Measurements from ENCODE around the gene NELL1. TPM values are rescaled to one million over a fixed set of nuclear protein-coding genes. Genes with fewer than 3 reads are reported as not detected.
A peak's percentile ranks its signal among the peaks of the same experiment; 100 is the strongest.

NELL1 gene
- total RNA-seq, 1 experiment from 2014 or later: not detected

DNA sequence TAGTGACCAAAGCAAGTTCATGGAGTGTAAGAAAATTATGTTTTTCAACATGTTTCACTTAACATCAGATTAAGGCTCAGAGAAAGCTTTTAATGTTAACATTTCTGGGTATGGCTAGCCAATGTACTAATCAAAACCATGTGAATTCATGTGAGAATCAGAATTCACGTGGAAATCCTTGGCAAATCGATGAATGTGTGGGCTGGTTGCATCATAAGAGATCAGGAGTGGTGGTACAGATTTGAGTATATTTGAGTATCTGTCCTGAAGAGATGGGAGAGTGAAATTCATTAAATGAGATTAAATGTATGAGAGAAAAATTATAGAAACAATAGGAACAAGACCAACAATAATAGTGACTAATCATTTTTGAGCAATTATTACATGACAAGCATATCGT lies 884.9 kb downstream of the NELL1 start:
- H3K4me1 ChIP-seq: peaks cover 13% of the 10 kb centered on the region
- no peaks in the 10 kb centered on the region for H3K4me1 Mint-ChIP-seq (ENCODE audit: low read depth, unreplicated experiment)
- no peak for DNase-seq
- H3K27ac Mint-ChIP-seq (ENCODE audit: unreplicated experiment): no peak overlapping the region
- no peaks in the 10 kb centered on the region for H3K36me3 ChIP-seq (ENCODE audit: control insufficient read depth, insufficient read depth, low read length)
- POLR2A ChIA-PET: no interaction called here
- H3K36me3 Mint-ChIP-seq (ENCODE audit: insufficient read depth, unreplicated experiment): no peaks in the 10 kb centered on the region
- no peaks in the 10 kb centered on the region for H3K27me3 Mint-ChIP-seq (ENCODE audit: insufficient read depth, unreplicated experiment)
- CTCF ChIA-PET: no interaction called here
- intact Hi-C loops (cut with micrococcal nuclease; ENCODE audit: unreplicated experiment): no loop called here
- H3K9me3 Mint-ChIP-seq (ENCODE audit: unreplicated experiment): peaks cover 9% of the 10 kb centered on the region
- no TSS peak for BruUV-seq (replicated peaks)
- no peak overlapping the region for H3K4me3 Mint-ChIP-seq (ENCODE audit: unreplicated experiment)
- no peaks in the 10 kb centered on the region for H3K27me3 ChIP-seq (replicated peaks; ENCODE audit: control insufficient read depth, insufficient read depth, low read length)
- no peaks in the 10 kb centered on the region for H3K9me3 ChIP-seq
- no peak overlapping the region for H3K4me3 ChIP-seq (ENCODE audit: low read depth, low read length)
- TF ChIP-seq, protein P1, sequence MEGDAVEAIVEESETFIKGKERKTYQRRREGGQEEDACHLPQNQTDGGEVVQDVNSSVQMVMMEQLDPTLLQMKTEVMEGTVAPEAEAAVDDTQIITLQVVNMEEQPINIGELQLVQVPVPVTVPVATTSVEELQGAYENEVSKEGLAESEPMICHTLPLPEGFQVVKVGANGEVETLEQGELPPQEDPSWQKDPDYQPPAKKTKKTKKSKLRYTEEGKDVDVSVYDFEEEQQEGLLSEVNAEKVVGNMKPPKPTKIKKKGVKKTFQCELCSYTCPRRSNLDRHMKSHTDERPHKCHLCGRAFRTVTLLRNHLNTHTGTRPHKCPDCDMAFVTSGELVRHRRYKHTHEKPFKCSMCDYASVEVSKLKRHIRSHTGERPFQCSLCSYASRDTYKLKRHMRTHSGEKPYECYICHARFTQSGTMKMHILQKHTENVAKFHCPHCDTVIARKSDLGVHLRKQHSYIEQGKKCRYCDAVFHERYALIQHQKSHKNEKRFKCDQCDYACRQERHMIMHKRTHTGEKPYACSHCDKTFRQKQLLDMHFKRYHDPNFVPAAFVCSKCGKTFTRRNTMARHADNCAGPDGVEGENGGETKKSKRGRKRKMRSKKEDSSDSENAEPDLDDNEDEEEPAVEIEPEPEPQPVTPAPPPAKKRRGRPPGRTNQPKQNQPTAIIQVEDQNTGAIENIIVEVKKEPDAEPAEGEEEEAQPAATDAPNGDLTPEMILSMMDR (IDR thresholded peaks at IDR 0.05; ENCODE audit: insufficient read depth in 1 of 2, low read depth in 1 of 2, low read length in 1 of 2, severe bottlenecking in 1 of 2, unreplicated experiment in 1 of 2): no peak

DNA sequence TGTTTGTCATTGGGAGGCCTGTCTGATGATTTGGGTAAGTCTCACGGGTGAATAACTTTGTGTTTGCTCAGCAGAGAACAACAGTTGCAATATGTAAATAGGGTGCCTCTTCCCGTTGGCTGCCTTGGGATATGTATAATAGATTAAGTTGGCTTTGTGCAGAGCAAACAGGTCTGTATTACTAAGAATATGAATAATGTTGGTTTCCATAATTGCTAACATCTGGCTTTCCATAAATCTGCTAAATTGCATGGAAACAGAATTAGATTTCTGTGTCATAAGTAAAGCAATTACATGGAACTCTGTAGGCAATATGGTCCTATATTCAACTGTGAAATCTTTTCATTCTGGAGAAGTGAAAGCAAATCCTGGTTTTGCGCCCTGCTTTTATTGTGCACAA lies 887.5 kb downstream of the NELL1 start:
- no peak overlapping the region for H3K4me3 ChIP-seq (ENCODE audit: low read depth, low read length)
- DNase-seq: no peak
- H3K27me3 ChIP-seq (replicated peaks; ENCODE audit: control insufficient read depth, insufficient read depth, low read length): no peaks in the 10 kb centered on the region
- Mint-ChIP-seq H3K27ac (ENCODE audit: unreplicated experiment) (no peak overlapping the region), H3K4me3 (ENCODE audit: unreplicated experiment) (no peak overlapping the region), H3K27me3 (ENCODE audit: insufficient read depth, unreplicated experiment) (no peaks in the 10 kb centered on the region), H3K4me1 (ENCODE audit: low read depth, unreplicated experiment) (peaks cover 10% of the 10 kb centered on the region), H3K9me3 (ENCODE audit: unreplicated experiment) (peaks cover 9% of the 10 kb centered on the region), H3K36me3 (ENCODE audit: insufficient read depth, unreplicated experiment) (no peaks in the 10 kb centered on the region)
- ChIA-PET POLR2A (no interaction called here), CTCF (no interaction called here)
- intact Hi-C loops (cut with micrococcal nuclease; ENCODE audit: unreplicated experiment): no loop called here
- TF ChIP-seq, protein P1 (IDR thresholded peaks at IDR 0.05; ENCODE audit: insufficient read depth in 1 of 2, low read depth in 1 of 2, low read length in 1 of 2, severe bottlenecking in 1 of 2, unreplicated experiment in 1 of 2): no peak
- peaks cover 37% of the 10 kb centered on the region for H3K4me1 ChIP-seq
- no peaks in the 10 kb centered on the region for H3K9me3 ChIP-seq
- no peaks in the 10 kb centered on the region for H3K36me3 ChIP-seq (ENCODE audit: control insufficient read depth, insufficient read depth, low read length)
- BruUV-seq (replicated peaks): no TSS peak

DNA sequence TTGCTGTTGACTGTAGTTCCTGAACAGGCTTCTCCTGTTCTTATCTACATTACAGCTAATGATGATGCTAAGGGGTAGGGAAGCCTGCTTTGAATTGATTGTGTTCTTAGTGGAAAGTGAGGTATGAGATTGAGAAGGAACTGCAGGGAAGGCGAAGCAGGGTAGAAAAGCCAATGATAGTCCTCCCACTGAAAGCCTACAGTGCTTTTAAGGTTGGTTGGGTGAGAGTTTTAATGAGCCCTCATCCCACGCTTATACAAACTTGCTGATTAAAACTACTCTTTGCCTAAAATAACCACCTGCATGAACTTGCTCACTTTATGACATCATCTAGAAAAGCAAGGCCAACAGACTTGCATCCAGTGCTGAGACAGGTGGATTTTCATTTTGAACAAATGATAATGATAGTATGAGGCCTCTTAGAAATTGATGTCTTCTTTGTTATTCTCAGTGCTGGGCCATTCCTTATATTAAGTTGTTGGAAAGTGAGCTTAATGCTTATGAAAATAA lies 891.1 kb downstream of the NELL1 start:
- Mint-ChIP-seq H3K36me3 (ENCODE audit: insufficient read depth, unreplicated experiment) (no peaks in the 10 kb centered on the region), H3K4me3 (ENCODE audit: unreplicated experiment) (no peak overlapping the region), H3K27ac (ENCODE audit: unreplicated experiment) (peak overlapping the region; percentile 81)

More for the DNA sequence above, 891.1 kb downstream of the NELL1 start:
- Mint-ChIP-seq H3K9me3 (ENCODE audit: unreplicated experiment) (peaks cover 22% of the 10 kb centered on the region), H3K4me1 (ENCODE audit: low read depth, unreplicated experiment) (peaks cover 31% of the 10 kb centered on the region), H3K27me3 (ENCODE audit: insufficient read depth, unreplicated experiment) (no peaks in the 10 kb centered on the region)
- CTCF ChIA-PET: no interaction called here
- Histone ChIP-seq H3K36me3 (ENCODE audit: control insufficient read depth, insufficient read depth, low read length) (no peaks in the 10 kb centered on the region), H3K27me3 (replicated peaks; ENCODE audit: control insufficient read depth, insufficient read depth, low read length) (no peaks in the 10 kb centered on the region), H3K9me3 (no peaks in the 10 kb centered on the region), H3K4me1 (peaks cover 58% of the 10 kb centered on the region), H3K4me3 (ENCODE audit: low read depth, low read length) (no peak overlapping the region)
- DNase-seq: no peak
- TF ChIP-seq, protein P1 (IDR thresholded peaks at IDR 0.05; ENCODE audit: insufficient read depth in 1 of 2, low read depth in 1 of 2, low read length in 1 of 2, severe bottlenecking in 1 of 2, unreplicated experiment in 1 of 2): no peak
- BruUV-seq (replicated peaks): no TSS peak
- intact Hi-C loops (cut with micrococcal nuclease; ENCODE audit: unreplicated experiment): no loop called here
- POLR2A ChIA-PET: no interaction called here

All from Caco-2 (cell line).